Thoracic aorta (tissue), 2 donors: ENCODE results near the gene PKD1. TPM values are rescaled to one million over a fixed set of nuclear protein-coding genes. Genes with fewer than 3 reads are reported as not detected.

Experiments used
- ATAC-seq: fragments of 150-250 bp; one replicate; pipeline ENCODE4 v1.8.0; 2017; ENCODE audit warnings: low read depth; ENCODE audit not compliant: insufficient number of reproducible peaks, low FRiP score
- DNase-seq: peaks from one replicate; pipeline ENCODE4 v3.0.0-alpha.2; 2020; ENCODE audit warnings: low spot score
- H3K27ac ChIP-seq, 2 donors: fragments of 200-600 bp; sonication (generic); 1 replicate in 1 of 2; 2 replicates in 1 of 2; pipeline ENCODE4 v1.5.1; 2016; ENCODE audit warnings: mild to moderate bottlenecking in 2 of 2, moderate library complexity in 2 of 2
- H3K27me3 ChIP-seq: fragments of 200-600 bp; sonication (generic); replicated peaks from 2 replicates; pipeline ENCODE4 v1.6.0; 2016; ENCODE audit warnings: mild to moderate bottlenecking; ENCODE audit not compliant: insufficient read depth
- H3K36me3 ChIP-seq: fragments of 200-600 bp; sonication (generic); one replicate; pipeline ENCODE4 v1.5.1; 2016
- H3K4me1 ChIP-seq, 2 donors: fragments of 200-600 bp; sonication (generic); 1 replicate in 1 of 2; 2 replicates in 1 of 2; pipeline versions ENCODE4 v1.5.1 to v1.6.0; 2016; ENCODE audit warnings: low read depth in 2 of 2, mild to moderate bottlenecking in 1 of 2; ENCODE audit not compliant: control insufficient read depth in 1 of 2
- H3K4me3 ChIP-seq: fragments of 200-600 bp; sonication (generic); 2 replicates; pipeline ENCODE4 v1.5.1; 2016; ENCODE audit warnings: mild to moderate bottlenecking
- H3K9me3 ChIP-seq: fragments of 200-600 bp; sonication (generic); 2 replicates; pipeline ENCODE4 v1.5.1; 2016
- CTCF ChIP-seq: fragments of 200-600 bp; sonication (generic); IDR thresholded peaks from one replicate; pipeline ENCODE4 v1.5.1; 2019; ENCODE audit warnings: antibody characterized with exemption
- total RNA-seq, 2 donors: library from RNA; depleted of rRNA; stranded (reverse); fragments of >200 nt; gene quantifications; one replicate each; pipeline versions ENCODE4 v1.1.0 to v1.2.3, GENCODE V29; 2016

PKD1 gene
- total RNA-seq, 2 donors from 2014 or later, result 838 to 1,071 TPM

GRCh38 chr16:2039274-2040031 lies 96.2 kb downstream of the PKD1 start:
- DNase-seq (no peak), ATAC-seq (no peak)
- no peaks in the 10 kb centered on the region for H3K9me3 ChIP-seq
- peak overlapping the region; percentile 36 to 47 for H3K27ac ChIP-seq
- TF ChIP-seq CTCF, result no peak
- H3K4me3 ChIP-seq, result no peak overlapping the region
- H3K27me3 ChIP-seq, result no peaks in the 10 kb centered on the region
- peaks cover 23 to 49% of the 10 kb centered on the region in 2 donors for H3K4me1 ChIP-seq
- H3K36me3 ChIP-seq, result peaks cover 16% of the 10 kb centered on the region

Other genes starting within 250 kb of the PKD1 start
- gene HS3ST6, start 217.5 kb downstream of the PKD1 start, total RNA-seq, result not detected
- 10 to 100 TPM; 21.2 to 37.6 TPM for gene MSRB1, start 192.7 kb downstream of the PKD1 start, total RNA-seq
- gene RPL3L, start 181.2 kb downstream of the PKD1 start, total RNA-seq, result not detected
- 100 to 1,000 TPM; 108 to 197 TPM for gene NDUFB10, start 176.4 kb downstream of the PKD1 start, total RNA-seq
- 100 to 1,000 TPM; 702 to 834 TPM for gene RPS2, start 171.1 kb downstream of the PKD1 start, total RNA-seq
- not detected for gene RNF151, start 169.0 kb downstream of the PKD1 start, total RNA-seq
- gene TBL3, start 163.8 kb downstream of the PKD1 start, total RNA-seq, result 10 to 100 TPM; 22.2 to 44.8 TPM
- gene NOXO1, start 154.4 kb downstream of the PKD1 start, total RNA-seq, result not detected
- gene GFER, start 151.7 kb downstream of the PKD1 start, total RNA-seq, result 10 to 100 TPM; 12.4 to 14.6 TPM
- gene SYNGR3, start 145.9 kb downstream of the PKD1 start, total RNA-seq, result 1 to 10 TPM in 1 of 2 donors, under 1 TPM in 1; 0.49 to 1.5 TPM
- gene ZNF598, start 126.1 kb downstream of the PKD1 start, total RNA-seq, result 10 to 100 TPM; 65.8 to 68.5 TPM
- gene NPW, start 116.1 kb downstream of the PKD1 start, total RNA-seq, result not detected
- gene NHERF2, start 109.0 kb downstream of the PKD1 start, total RNA-seq, result 10 to 100 TPM; 66.0 to 84.1 TPM
- 10 to 100 TPM in 1 of 2 donors, 1 to 10 TPM in 1; 7.7 to 13.4 TPM for gene NTHL1, start 88.1 kb downstream of the PKD1 start, total RNA-seq
- 100 to 1,000 TPM; 112 to 123 TPM for gene TSC2, start 87.9 kb downstream of the PKD1 start, total RNA-seq
- gene RAB26, start 12.7 kb upstream of the PKD1 start, total RNA-seq, result not detected
- 10 to 100 TPM; 34.1 to 54.8 TPM for gene TRAF7, start 19.9 kb upstream of the PKD1 start, total RNA-seq
- gene CASKIN1, start 60.7 kb upstream of the PKD1 start, total RNA-seq, result not detected
- gene MLST8, start 69.6 kb upstream of the PKD1 start, total RNA-seq, result 10 to 100 TPM; 13.7 to 47.7 TPM
- 10 to 100 TPM; 11.4 to 43.1 TPM for gene BRICD5, start 75.0 kb upstream of the PKD1 start, total RNA-seq
- gene PGP, start 78.9 kb upstream of the PKD1 start, total RNA-seq, result 10 to 100 TPM in 1 of 2 donors, 1 to 10 TPM in 1; 9.1 to 19.5 TPM
- 10 to 100 TPM; 44.0 to 50.2 TPM for gene E4F1, start 87.7 kb upstream of the PKD1 start, total RNA-seq
- gene DNASE1L2, start 100.5 kb upstream of the PKD1 start, total RNA-seq, result 10 to 100 TPM in 1 of 2 donors, 1 to 10 TPM in 1; 2.3 to 10.7 TPM
- 10 to 100 TPM; 29.3 to 39.1 TPM for gene ECI1, start 115.7 kb upstream of the PKD1 start, total RNA-seq
- 100 to 1,000 TPM in 1 of 2 donors, 10 to 100 TPM in 1; 94.5 to 157 TPM for gene RNPS1, start 132.2 kb upstream of the PKD1 start, total RNA-seq
- gene ABCA3, start 204.8 kb upstream of the PKD1 start, total RNA-seq, result 10 to 100 TPM; 16.4 to 25.2 TPM